C4-2B (cell line): Measurements from ENCODE around the gene ADARB2.

ENCODE experiments used
- ZFX ChIP-seq: fragments of 450-650 bp; IDR thresholded peaks from 2 replicates; pipeline ENCODE4 v1.6.1; 2017
- TF ChIP-seq, protein P1 (sequence below): fragments of 450-650 bp; conservative IDR thresholded peaks from 2 replicates; pipeline ENCODE4 v1.5.1; 2017; ENCODE audit warnings: mild to moderate bottlenecking

DNA sequence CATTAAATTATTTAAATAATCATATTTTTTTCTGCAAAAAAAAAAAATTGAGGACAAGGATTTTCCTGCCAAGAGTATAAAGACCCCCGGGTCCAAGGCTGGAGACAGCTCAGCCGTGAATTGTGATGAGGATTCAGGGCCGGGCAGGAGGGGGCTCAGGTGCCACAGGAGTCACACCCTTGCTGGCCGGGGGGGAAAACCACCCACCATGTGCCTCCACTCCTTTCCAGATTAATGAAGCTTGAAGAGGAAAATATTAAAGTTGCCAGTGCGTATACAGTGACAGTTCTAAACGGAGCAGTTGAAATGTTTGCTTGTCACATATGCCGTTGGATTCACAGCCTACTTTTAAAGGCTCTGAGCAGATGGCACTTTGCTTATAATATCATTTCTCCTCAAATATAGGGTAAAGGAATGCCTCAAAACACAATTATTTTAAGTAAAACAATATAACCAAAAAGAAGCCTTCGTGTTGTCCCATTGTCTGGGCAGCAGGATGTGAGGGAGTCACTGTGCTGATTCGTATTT is 49.6 kb downstream of the ADARB2 start:
- TF ChIP-seq, protein P1, sequence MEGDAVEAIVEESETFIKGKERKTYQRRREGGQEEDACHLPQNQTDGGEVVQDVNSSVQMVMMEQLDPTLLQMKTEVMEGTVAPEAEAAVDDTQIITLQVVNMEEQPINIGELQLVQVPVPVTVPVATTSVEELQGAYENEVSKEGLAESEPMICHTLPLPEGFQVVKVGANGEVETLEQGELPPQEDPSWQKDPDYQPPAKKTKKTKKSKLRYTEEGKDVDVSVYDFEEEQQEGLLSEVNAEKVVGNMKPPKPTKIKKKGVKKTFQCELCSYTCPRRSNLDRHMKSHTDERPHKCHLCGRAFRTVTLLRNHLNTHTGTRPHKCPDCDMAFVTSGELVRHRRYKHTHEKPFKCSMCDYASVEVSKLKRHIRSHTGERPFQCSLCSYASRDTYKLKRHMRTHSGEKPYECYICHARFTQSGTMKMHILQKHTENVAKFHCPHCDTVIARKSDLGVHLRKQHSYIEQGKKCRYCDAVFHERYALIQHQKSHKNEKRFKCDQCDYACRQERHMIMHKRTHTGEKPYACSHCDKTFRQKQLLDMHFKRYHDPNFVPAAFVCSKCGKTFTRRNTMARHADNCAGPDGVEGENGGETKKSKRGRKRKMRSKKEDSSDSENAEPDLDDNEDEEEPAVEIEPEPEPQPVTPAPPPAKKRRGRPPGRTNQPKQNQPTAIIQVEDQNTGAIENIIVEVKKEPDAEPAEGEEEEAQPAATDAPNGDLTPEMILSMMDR: no peak
- no peak for TF ChIP-seq ZFX
